22Rv1 (cell line): ENCODE data around the gene BRDT.

ENCODE experiments used
- H3K27ac ChIP-seq: fragments of 450-650 bp; 2 replicates; pipeline ENCODE4 v1.5.1; 2017
- CTCF ChIP-seq: fragments of 450-650 bp; IDR thresholded peaks from 2 replicates; pipeline ENCODE4 v1.5.1; 2017; ENCODE audit warnings: mild to moderate bottlenecking
- ZFX ChIP-seq: fragments of 450-650 bp; IDR thresholded peaks from 2 replicates; pipeline ENCODE4 v1.6.1; 2017; ENCODE audit warnings: antibody characterized with exemption, borderline replicate concordance

The BRDT gene

GRCh38 chr1:91919962-91920361 lies 29.2 kb upstream of the BRDT start:
- no peak overlapping the region for H3K27ac ChIP-seq
- TF ChIP-seq ZFX: no peak

GRCh38 chr1:91924146-91924545 lies 25.1 kb upstream of the BRDT start:
- no peak for TF ChIP-seq CTCF
- TF ChIP-seq ZFX: no peak
- no peak overlapping the region for H3K27ac ChIP-seq

- TF ChIP-seq CTCF: no peak
- no peak for TF ChIP-seq ZFX
- no peak overlapping the region for H3K27ac ChIP-seq
Observed at GRCh38 chr1:91925644-91926435, 23.4 kb upstream of the BRDT start.

GRCh38 chr1:91928026-91928425 lies 21.2 kb upstream of the BRDT start:
- TF ChIP-seq ZFX (no peak), CTCF (no peak)
- H3K27ac ChIP-seq: no peak overlapping the region

GRCh38 chr1:91929250-91929649 lies 20.0 kb upstream of the BRDT start:
- no peak overlapping the region for H3K27ac ChIP-seq
- TF ChIP-seq ZFX (no peak), CTCF (no peak)

GRCh38 chr1:91937613-91938012 lies 11.6 kb upstream of the BRDT start:
- TF ChIP-seq ZFX (no peak), CTCF (no peak)

GRCh38 chr1:91940496-91940895 lies 8.7 kb upstream of the BRDT start:
- TF ChIP-seq ZFX (no peak), CTCF (no peak)

More at GRCh38 chr1:91937613-91938012, 11.6 kb upstream of the BRDT start:
- H3K27ac ChIP-seq: no peak overlapping the region

More at GRCh38 chr1:91940496-91940895, 8.7 kb upstream of the BRDT start:
- no peak overlapping the region for H3K27ac ChIP-seq
